ENCODE results near the gene CSF1.

Gene CSF1

DNA sequence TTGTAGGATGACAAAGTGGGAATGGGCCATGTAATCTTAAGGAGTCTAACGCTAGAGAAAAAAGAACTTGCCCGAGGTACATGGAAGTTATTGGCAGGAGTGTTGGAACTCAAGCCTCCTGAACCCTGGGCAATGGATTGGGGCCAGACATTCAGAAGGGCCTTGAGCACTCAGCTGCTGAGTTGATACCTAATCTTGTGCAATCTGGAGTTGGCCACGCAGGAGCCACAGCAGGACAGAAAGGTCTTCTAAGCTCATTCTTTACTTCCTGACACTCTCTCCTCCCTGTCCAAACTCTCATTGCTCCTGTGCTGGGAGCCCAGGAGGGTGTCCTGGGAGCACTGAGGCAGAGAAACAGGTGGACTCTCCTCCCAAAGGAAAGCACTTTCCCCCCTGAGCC is 25.1 kb upstream of the CSF1 start:
- Histone ChIP-seq H3K4me3 (ENCODE audit: low read length) (no peak overlapping the region), H3K79me2 (ENCODE audit: control insufficient read depth, insufficient read depth, low read length) (no peaks in the 10 kb centered on the region), H2AK5ac (ENCODE audit: low read length) (no peak overlapping the region), H3K18ac (ENCODE audit: low read length) (no peak overlapping the region), H3K79me1 (ENCODE audit: low read length) (no peaks in the 10 kb centered on the region), H3K27ac (ENCODE audit: low read depth, low read length) (no peak overlapping the region), H2BK15ac (replicated peaks; ENCODE audit: low read depth) (no peak overlapping the region), H3K36me3 (ENCODE audit: control insufficient read depth, insufficient read depth, low read length) (no peaks in the 10 kb centered on the region), H4K8ac (ENCODE audit: low read depth, low read length) (no peak overlapping the region), H2BK5ac (ENCODE audit: low read length) (no peak overlapping the region), H3K4ac (ENCODE audit: low read depth, low read length) (no peak overlapping the region), H3K56ac (ENCODE audit: low read length) (no peak overlapping the region), H3K27me3 (ENCODE audit: insufficient read depth, low read length, poor library complexity) (no peaks in the 10 kb centered on the region), H3K4me1 (ENCODE audit: control insufficient read depth, low read depth, low read length) (peaks cover 11% of the 10 kb centered on the region), H2BK120ac (ENCODE audit: low read depth, low read length) (no peak overlapping the region), H3K4me2 (ENCODE audit: low read length) (no peak overlapping the region), H3K23ac (ENCODE audit: low read length) (no peak overlapping the region), H4K5ac (ENCODE audit: low read length) (no peak overlapping the region), H3K9ac (ENCODE audit: low read length) (no peak overlapping the region)
- no CpG with 5 or more reads among the region's 3 CpGs for WGBS (ENCODE audit: extremely low coverage, insufficient coverage, low lambda C conversion rate)
- no peak for DNase-seq

DNA sequence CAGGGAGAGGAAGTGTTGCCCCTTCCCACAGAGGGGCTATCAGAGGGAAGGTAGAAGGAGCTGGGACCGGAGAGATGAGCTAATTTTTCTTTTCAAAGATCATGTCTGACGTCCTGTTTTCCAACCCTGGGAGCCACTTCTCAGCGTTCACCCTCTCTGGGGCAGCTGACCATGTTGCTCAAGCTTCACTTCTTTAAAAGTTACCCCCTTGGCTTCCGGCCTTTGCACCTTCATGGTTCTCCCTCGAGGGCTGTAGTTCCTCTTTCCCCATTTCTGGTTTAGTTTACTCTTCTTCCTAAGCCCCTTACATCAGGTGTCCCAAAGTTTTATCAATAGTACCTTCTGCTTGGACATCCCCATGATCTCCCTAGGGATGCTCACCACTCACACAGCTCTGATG is 23.8 kb upstream of the CSF1 start:
- Histone ChIP-seq H2BK5ac (ENCODE audit: low read length) (no peak overlapping the region), H2AK5ac (ENCODE audit: low read length) (no peak overlapping the region), H2BK120ac (ENCODE audit: low read depth, low read length) (no peak overlapping the region), H3K4me2 (ENCODE audit: low read length) (no peak overlapping the region), H3K23ac (ENCODE audit: low read length) (no peak overlapping the region), H3K4me1 (ENCODE audit: control insufficient read depth, low read depth, low read length) (peaks cover 11% of the 10 kb centered on the region), H3K79me2 (ENCODE audit: control insufficient read depth, insufficient read depth, low read length) (no peaks in the 10 kb centered on the region), H3K4ac (ENCODE audit: low read depth, low read length) (no peak overlapping the region), H4K8ac (ENCODE audit: low read depth, low read length) (no peak overlapping the region), H3K27ac (ENCODE audit: low read depth, low read length) (no peak overlapping the region), H3K4me3 (ENCODE audit: low read length) (no peak overlapping the region), H3K9ac (ENCODE audit: low read length) (no peak overlapping the region), H3K18ac (ENCODE audit: low read length) (no peak overlapping the region), H2BK15ac (replicated peaks; ENCODE audit: low read depth) (no peak overlapping the region), H4K5ac (ENCODE audit: low read length) (no peak overlapping the region), H3K36me3 (ENCODE audit: control insufficient read depth, insufficient read depth, low read length) (no peaks in the 10 kb centered on the region), H3K79me1 (ENCODE audit: low read length) (no peaks in the 10 kb centered on the region), H3K27me3 (ENCODE audit: insufficient read depth, low read length, poor library complexity) (no peaks in the 10 kb centered on the region), H3K56ac (ENCODE audit: low read length) (no peak overlapping the region)
- no peak for DNase-seq
- no CpG with 5 or more reads among the region's 5 CpGs for WGBS (ENCODE audit: extremely low coverage, insufficient coverage, low lambda C conversion rate)

DNA sequence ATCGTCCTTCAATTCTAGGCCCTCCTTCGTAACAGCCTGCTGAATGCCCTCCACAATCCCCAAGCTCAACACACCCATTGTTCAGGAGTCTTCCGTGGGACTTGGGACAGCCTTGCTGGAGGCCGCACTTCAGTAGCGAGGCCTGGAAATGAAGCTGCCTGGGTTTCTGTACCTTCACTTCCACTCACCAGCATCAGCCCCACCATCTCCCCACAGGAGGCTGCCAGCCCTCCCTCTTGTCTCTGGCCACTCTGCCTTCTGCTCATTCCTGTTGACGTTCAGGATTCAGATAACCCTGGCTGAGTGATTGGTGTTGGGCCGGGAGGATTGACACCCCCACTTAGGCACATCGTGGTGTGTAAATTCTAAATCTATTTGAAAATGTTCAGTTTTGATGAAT is 23.4 kb upstream of the CSF1 start:
- no peak overlapping the region for H2BK5ac ChIP-seq (ENCODE audit: low read length)
- no peak overlapping the region for H3K56ac ChIP-seq (ENCODE audit: low read length)
- H3K4me2 ChIP-seq (ENCODE audit: low read length): no peak overlapping the region
- H3K18ac ChIP-seq (ENCODE audit: low read length): no peak overlapping the region
- H3K4ac ChIP-seq (ENCODE audit: low read depth, low read length): no peak overlapping the region
- no peak overlapping the region for H2BK120ac ChIP-seq (ENCODE audit: low read depth, low read length)
- no peak overlapping the region for H3K4me3 ChIP-seq (ENCODE audit: low read length)
- H3K79me1 ChIP-seq (ENCODE audit: low read length): no peaks in the 10 kb centered on the region
- H3K27me3 ChIP-seq (ENCODE audit: insufficient read depth, low read length, poor library complexity): no peaks in the 10 kb centered on the region
- H4K8ac ChIP-seq (ENCODE audit: low read depth, low read length): no peak overlapping the region
- no peaks in the 10 kb centered on the region for H3K36me3 ChIP-seq (ENCODE audit: control insufficient read depth, insufficient read depth, low read length)
- no peak for DNase-seq
- peaks cover 8% of the 10 kb centered on the region for H3K4me1 ChIP-seq (ENCODE audit: control insufficient read depth, low read depth, low read length)
- no peak overlapping the region for H3K9ac ChIP-seq (ENCODE audit: low read length)
- H2AK5ac ChIP-seq (ENCODE audit: low read length): no peak overlapping the region
- no peak overlapping the region for H3K27ac ChIP-seq (ENCODE audit: low read depth, low read length)
- H3K79me2 ChIP-seq (ENCODE audit: control insufficient read depth, insufficient read depth, low read length): no peaks in the 10 kb centered on the region
- no peak overlapping the region for H2BK15ac ChIP-seq (replicated peaks; ENCODE audit: low read depth)
- no peak overlapping the region for H4K5ac ChIP-seq (ENCODE audit: low read length)
- no CpG with 5 or more reads among the region's 8 CpGs for WGBS (ENCODE audit: extremely low coverage, insufficient coverage, low lambda C conversion rate)
- H3K23ac ChIP-seq (ENCODE audit: low read length): no peak overlapping the region

DNA sequence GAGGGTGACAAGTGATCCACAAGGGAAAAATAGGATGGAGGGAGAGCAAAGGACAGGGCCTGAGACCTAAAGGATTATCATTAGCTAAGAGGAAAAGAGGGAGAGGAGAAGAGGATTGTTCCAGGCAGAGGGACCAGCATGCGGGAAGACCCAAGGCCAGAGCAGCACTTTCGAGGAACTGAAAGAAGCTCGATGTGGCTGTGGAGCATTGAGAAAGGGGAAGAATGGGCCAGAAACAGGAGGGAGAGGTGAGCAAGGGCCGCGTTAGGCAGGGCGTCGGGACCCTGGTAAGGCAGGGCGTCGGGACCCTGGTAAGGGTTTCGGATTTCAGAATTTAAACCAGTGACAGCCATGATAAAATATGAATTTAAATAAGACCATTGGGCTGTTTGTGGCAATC is 22.8 kb upstream of the CSF1 start:
- H3K4me3 ChIP-seq (ENCODE audit: low read length): no peak overlapping the region
- H2BK5ac ChIP-seq (ENCODE audit: low read length): no peak overlapping the region
- no peak overlapping the region for H2BK120ac ChIP-seq (ENCODE audit: low read depth, low read length)
- no peak overlapping the region for H3K18ac ChIP-seq (ENCODE audit: low read length)
- no peak overlapping the region for H3K56ac ChIP-seq (ENCODE audit: low read length)
- no peak overlapping the region for H3K4me2 ChIP-seq (ENCODE audit: low read length)
- no peak for DNase-seq
- H3K36me3 ChIP-seq (ENCODE audit: control insufficient read depth, insufficient read depth, low read length): no peaks in the 10 kb centered on the region
- H4K8ac ChIP-seq (ENCODE audit: low read depth, low read length): no peak overlapping the region
- no peak overlapping the region for H2AK5ac ChIP-seq (ENCODE audit: low read length)
- H4K5ac ChIP-seq (ENCODE audit: low read length): no peak overlapping the region
- no peak overlapping the region for H2BK15ac ChIP-seq (replicated peaks; ENCODE audit: low read depth)
- H3K79me1 ChIP-seq (ENCODE audit: low read length): no peaks in the 10 kb centered on the region
- H3K79me2 ChIP-seq (ENCODE audit: control insufficient read depth, insufficient read depth, low read length): no peaks in the 10 kb centered on the region
- no peak overlapping the region for H3K4ac ChIP-seq (ENCODE audit: low read depth, low read length)
- no peak overlapping the region for H3K23ac ChIP-seq (ENCODE audit: low read length)
- peaks cover 7% of the 10 kb centered on the region for H3K4me1 ChIP-seq (ENCODE audit: control insufficient read depth, low read depth, low read length)
- H3K9ac ChIP-seq (ENCODE audit: low read length): no peak overlapping the region
- no CpG with 5 or more reads among the region's 10 CpGs for WGBS (ENCODE audit: extremely low coverage, insufficient coverage, low lambda C conversion rate)
- H3K27ac ChIP-seq (ENCODE audit: low read depth, low read length): no peak overlapping the region
- no peaks in the 10 kb centered on the region for H3K27me3 ChIP-seq (ENCODE audit: insufficient read depth, low read length, poor library complexity)

DNA sequence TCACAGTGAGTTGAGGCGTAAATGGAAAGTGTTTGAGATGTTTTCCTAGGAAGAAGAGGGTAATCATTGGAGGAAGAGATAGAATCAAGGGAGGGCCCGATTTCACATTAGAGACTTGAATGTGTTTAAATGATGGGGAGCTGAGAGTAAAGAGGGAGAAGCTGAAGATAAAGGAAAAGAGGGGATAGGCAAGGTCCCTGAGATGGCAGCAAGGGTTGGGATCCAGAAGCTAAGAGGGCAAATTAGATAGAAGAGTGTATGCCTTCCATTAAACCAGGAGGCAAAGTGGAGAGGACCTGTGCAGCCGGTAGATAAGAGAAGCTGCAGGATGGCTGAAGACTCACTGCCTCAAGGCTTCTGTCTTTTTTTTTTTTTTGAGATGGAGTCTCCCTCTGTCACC is 21.6 kb upstream of the CSF1 start:
- no peak for DNase-seq
- WGBS (ENCODE audit: extremely low coverage, insufficient coverage, low lambda C conversion rate): 100% methylated on average over 1 of the region's 3 CpGs

DNA sequence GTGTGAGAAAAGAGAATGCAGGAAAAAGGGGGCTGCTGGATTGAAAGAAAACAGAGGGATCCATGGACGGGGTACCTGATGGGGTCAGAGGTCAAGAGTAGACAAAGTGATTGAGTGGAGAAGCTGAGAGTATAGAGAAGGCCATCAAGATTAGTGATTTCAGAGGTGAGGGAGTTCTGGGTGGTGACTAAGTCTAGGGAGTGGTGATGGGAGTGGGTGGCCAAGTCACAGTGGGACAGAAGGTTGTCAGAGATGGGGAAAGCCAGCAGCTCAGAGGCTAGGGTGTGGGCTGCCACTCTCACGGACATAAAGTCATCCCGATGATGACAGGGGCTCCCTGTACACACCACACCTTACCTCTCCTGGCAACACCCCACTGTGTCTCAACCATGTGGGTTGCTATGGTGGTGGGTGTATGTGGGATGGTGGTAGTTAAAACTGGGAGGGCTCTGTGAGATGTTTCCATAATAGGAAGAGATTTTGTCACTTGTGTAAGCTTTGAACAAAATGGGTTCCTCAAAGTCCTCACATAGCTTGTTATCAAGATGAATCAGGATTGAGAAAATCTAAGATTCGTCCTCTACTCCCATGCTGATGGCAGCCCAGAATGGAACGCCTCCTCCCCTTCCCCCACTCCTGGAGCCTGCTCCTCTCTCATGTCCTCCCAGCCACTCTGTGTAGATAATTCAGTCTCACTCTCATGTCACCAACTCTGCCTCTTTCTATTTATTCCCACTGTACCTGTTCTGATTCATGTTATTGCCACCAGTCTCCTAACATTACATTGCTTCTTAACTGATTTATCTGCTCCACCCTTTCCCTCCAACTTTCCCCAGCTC is 20.3 kb upstream of the CSF1 start:
- no CpG with 5 or more reads among the region's 5 CpGs for WGBS (ENCODE audit: extremely low coverage, insufficient coverage, low lambda C conversion rate)
- Histone ChIP-seq H3K27me3 (ENCODE audit: insufficient read depth, low read length, poor library complexity) (no peaks in the 10 kb centered on the region), H2AK5ac (ENCODE audit: low read length) (no peak overlapping the region), H4K8ac (ENCODE audit: low read depth, low read length) (no peak overlapping the region), H3K4me1 (ENCODE audit: control insufficient read depth, low read depth, low read length) (peaks cover 1% of the 10 kb centered on the region), H3K4me3 (ENCODE audit: low read length) (no peak overlapping the region), H3K9ac (ENCODE audit: low read length) (no peak overlapping the region), H2BK15ac (replicated peaks; ENCODE audit: low read depth) (no peak overlapping the region), H3K4ac (ENCODE audit: low read depth, low read length) (no peak overlapping the region), H2BK5ac (ENCODE audit: low read length) (no peak overlapping the region), H3K23ac (ENCODE audit: low read length) (no peak overlapping the region), H2BK120ac (ENCODE audit: low read depth, low read length) (no peak overlapping the region), H3K79me2 (ENCODE audit: control insufficient read depth, insufficient read depth, low read length) (no peaks in the 10 kb centered on the region), H3K79me1 (ENCODE audit: low read length) (no peaks in the 10 kb centered on the region), H3K4me2 (ENCODE audit: low read length) (no peak overlapping the region), H3K27ac (ENCODE audit: low read depth, low read length) (no peak overlapping the region), H3K36me3 (ENCODE audit: control insufficient read depth, insufficient read depth, low read length) (no peaks in the 10 kb centered on the region), H4K5ac (ENCODE audit: low read length) (no peak overlapping the region), H3K56ac (ENCODE audit: low read length) (no peak overlapping the region), H3K18ac (ENCODE audit: low read length) (no peak overlapping the region)
- DNase-seq: no peak

More for the DNA sequence above, 21.6 kb upstream of the CSF1 start:
- Histone ChIP-seq H3K27ac (ENCODE audit: low read depth, low read length) (no peak overlapping the region), H4K5ac (ENCODE audit: low read length) (no peak overlapping the region), H3K36me3 (ENCODE audit: control insufficient read depth, insufficient read depth, low read length) (no peaks in the 10 kb centered on the region), H2BK120ac (ENCODE audit: low read depth, low read length) (no peak overlapping the region), H3K9ac (ENCODE audit: low read length) (no peak overlapping the region), H3K23ac (ENCODE audit: low read length) (no peak overlapping the region), H3K27me3 (ENCODE audit: insufficient read depth, low read length, poor library complexity) (no peaks in the 10 kb centered on the region), H4K8ac (ENCODE audit: low read depth, low read length) (no peak overlapping the region), H3K79me2 (ENCODE audit: control insufficient read depth, insufficient read depth, low read length) (no peaks in the 10 kb centered on the region), H3K79me1 (ENCODE audit: low read length) (no peaks in the 10 kb centered on the region), H3K4me3 (ENCODE audit: low read length) (no peak overlapping the region), H3K4ac (ENCODE audit: low read depth, low read length) (no peak overlapping the region), H3K56ac (ENCODE audit: low read length) (no peak overlapping the region), H3K4me2 (ENCODE audit: low read length) (no peak overlapping the region), H2BK5ac (ENCODE audit: low read length) (no peak overlapping the region), H2BK15ac (replicated peaks; ENCODE audit: low read depth) (no peak overlapping the region), H2AK5ac (ENCODE audit: low read length) (no peak overlapping the region), H3K4me1 (ENCODE audit: control insufficient read depth, low read depth, low read length) (peaks cover 5% of the 10 kb centered on the region), H3K18ac (ENCODE audit: low read length) (no peak overlapping the region)
